GM21447 (cell line): ENCODE data around the gene DNHD1.

Experiments used
- ATAC-seq: cut with Tn5 transposase; IDR thresholded peaks from one replicate; pipeline ENCODE4 v1.9.1; 2021; ENCODE audit not compliant: unreplicated experiment

DNHD1 gene

DNA sequence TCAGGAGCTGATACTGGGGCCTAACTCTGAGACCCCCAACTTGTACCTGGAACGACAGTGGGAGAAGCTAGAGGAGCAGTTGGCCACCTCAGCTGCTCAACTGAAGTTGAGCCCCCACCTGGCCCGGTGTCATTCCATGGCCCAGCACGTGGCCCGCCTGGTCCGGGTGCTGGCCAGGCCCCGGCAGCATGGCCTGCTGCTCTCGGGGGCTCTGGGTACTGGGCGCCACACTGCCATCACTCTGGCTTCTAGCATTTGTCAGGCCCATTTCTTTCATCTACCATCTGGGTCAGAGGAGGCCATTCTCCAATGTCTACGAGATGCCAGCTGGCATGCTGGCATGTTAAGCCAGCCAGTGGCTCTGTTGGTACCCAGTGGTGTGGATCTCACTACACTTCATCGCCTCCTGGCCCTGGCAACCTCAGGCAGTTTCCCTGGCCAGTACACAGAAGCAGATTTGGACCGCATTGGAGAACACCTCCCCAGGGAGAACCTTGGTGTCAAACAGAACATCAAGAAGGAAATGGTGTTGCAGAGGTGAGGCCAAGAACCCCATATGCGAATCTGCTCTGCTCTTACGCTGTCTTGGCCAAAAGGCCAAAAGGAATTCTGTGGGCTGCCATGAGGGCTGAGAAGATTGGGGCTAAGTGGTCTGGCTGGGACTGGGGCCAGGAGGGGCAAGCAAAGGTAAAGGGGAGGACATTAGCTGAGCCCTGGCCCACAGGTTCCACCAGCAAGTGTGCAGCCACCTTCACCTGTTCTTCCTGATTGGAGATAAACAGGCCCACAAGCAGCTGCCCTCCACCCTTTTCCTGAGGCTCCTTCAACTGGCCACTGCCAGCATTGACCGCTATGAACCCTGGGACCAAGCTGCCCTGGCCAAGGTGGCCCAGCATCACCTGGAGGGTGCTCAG lies 60.9 kb downstream of the DNHD1 start:
- no peak for ATAC-seq

DNA sequence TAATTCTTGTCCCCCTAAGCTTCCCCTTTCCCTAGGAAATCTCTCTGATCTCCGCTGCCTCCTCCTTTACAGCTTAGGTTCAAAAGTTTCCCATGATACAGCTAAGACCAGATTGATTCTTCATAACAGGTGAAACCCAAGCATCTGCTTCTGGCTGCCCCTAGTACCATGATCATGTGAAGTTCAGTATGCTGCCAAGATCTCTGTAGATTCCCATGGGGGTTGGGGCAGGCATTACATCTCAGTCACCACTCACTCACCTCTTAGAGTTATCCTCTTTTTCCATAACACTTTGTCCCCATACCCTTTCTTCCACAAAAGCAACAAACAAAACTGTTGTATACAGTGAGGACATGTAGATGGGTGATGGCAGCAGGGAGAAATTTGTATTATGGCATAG lies 62.3 kb downstream of the DNHD1 start:
- ATAC-seq = no peak

GRCh38 chr11:6561288-6561687 lies 64.2 kb downstream of the DNHD1 start:
- ATAC-seq = no peak

DNA sequence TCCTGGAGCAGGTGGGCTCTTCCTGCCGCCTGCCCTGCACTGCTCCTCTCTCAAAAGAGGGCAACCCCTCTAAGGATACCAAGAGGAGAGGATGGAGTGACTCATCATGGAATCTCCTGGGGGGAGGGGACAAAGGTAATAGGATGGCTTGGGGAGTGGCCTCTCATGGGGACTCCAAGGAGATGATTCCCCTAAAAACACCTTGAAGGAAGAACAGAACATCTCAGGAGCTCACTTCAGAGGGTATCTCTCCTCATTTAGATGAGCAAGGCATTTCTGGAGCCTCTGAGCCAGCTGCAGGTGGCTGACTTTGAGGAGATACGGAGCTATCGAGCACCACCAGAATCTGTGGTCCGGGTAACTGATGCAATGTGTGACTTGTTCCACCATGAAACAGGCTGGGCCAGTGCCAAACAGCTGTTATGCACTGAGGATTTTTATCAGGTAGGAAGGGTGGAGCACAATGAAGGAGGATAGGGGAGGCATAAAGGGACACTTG lies 66.1 kb downstream of the DNHD1 start:
- no peak for ATAC-seq

DNA sequence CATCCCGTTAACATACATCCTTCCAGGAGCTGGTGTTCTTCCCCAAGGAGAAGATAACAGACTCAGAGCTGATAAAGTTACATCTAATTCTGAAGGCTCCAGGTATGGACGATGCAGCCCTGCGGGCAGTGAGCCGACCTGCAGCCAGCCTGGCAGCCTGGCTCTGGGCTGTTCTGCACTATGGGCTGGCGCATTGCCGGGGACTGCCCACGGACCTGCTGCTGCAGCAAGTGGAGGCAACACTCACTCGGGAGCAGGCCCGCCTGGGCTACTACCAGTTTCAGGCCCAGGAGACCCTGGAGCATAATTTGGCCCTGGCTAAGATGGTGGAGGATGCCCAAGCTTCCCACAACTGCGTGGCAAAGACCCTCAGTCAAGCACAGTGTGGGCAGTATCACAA lies 66.6 kb downstream of the DNHD1 start:
- ATAC-seq = no peak

- no peak for ATAC-seq
Measured at GRCh38 chr11:6565325-6565724, 68.2 kb downstream of the DNHD1 start.

DNA sequence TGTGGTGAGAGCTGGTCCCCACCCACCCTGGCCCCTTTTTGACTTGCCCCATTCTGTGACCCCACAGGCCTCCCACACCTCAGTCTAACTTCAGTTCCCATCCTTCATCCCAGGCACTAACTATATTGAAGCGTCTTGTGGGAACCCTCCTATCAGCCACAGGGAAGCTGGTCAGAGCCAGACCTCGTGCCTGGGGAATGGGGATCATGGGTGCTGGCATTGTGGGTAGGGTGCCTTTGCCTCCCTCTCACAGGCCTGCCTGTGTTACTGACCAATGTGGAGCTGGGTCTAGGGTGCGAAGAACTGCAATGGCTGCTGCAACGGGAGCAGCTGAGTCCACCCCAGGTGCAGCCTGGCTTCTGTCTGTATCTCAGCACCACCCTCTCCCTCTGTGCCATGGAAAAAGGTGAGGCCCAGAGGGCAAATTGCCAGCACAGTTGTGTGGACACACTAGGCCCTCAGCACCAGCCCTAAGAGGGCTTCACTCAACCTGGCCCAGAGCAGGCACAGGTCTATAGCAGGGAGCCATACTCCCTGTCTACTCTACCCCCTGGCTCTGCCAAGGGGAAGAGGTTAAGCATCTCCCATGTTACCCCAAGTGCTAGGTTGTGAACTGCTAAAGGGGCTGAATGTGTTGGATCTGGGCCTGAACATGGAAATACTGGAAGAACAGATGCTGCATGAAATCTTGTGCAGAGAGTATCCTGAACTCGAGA lies 69.1 kb downstream of the DNHD1 start:
- no peak for ATAC-seq

DNA sequence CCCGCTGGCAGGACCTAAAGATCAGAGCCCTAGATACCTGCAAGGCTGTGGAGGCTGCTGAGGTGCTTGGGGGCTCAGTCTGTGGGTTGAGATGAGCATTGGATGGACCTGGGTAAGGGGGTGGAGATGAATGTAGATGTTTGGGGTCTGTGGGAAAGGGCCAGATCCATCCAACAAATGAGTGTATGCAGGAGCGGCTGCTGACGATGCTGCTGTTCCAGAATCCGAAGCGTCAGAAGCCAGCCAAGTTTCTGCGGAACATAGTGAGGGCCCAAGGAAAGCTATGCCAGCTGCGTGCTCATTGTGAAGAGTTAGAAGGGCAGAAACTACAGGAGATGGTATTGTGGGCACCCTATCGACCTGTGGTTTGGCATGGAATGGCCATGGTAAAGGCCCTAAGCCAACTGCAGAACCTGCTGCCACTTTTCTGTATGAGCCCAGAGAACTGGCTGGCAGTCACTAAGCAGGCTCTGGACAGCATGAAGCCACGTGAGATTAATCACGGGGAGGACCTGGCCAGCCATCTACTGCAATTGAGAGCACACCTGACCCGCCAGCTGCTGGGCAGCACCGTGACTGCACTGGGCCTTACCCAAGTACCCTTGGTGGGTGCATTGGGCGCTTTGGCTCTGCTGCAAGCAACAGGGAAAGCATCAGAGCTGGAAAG lies 69.8 kb downstream of the DNHD1 start:
- ATAC-seq = no peak

DNA sequence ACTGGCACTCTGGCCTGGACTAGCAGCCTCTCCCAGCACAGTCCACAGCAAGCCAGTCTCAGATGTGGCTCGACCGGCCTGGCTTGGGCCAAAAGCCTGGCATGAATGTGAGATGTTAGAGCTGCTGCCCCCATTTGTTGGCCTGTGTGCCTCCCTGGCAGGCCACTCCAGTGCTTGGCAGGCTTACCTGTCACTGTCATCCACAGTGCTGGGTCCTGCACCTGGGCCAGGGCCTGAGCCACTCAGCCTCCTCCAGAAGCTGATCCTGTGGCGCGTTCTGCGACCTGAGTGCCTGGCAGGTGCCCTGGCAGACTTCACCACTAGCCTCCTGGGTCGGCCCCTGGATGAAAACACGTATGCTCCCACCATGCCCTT lies 70.3 kb downstream of the DNHD1 start:
- no peak for ATAC-seq

DNA sequence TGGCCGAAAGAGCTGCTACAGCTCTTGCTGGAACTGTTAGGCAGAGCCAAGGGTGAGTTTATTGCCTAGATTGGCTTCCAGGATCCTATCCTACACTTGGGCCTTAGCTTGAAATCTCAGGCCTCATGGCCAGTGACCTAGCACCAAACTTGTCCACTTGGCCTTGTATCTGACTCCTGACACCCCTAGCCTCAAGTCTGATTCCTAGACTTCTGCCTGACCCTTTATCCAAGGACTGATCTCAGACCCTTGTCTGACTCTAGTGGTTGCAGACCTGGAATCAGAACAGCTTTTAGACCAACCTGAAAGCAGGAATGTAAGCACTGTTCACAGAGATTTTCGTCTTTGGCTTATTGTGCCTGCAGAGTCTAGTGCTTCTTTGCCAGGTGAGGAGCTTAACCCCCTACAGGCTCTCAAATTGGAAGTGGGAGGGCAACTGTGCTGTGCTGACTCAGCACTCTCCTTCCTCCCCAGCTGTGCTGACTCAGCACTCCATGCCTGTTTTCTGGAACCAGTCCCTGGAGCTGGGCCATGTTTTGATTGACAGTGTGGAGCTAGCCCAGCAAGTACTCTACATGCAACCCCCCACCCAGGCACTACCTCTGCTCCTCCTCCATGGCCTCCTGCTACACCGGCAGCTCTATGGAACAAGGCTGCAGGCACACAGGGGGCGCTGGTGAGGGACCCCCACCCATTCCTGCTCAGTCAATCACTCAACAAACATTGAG lies 71.3 kb downstream of the DNHD1 start:
- ATAC-seq = no peak

GRCh38 chr11:6569706-6570105 lies 72.6 kb downstream of the DNHD1 start:
- no peak for ATAC-seq

DNA sequence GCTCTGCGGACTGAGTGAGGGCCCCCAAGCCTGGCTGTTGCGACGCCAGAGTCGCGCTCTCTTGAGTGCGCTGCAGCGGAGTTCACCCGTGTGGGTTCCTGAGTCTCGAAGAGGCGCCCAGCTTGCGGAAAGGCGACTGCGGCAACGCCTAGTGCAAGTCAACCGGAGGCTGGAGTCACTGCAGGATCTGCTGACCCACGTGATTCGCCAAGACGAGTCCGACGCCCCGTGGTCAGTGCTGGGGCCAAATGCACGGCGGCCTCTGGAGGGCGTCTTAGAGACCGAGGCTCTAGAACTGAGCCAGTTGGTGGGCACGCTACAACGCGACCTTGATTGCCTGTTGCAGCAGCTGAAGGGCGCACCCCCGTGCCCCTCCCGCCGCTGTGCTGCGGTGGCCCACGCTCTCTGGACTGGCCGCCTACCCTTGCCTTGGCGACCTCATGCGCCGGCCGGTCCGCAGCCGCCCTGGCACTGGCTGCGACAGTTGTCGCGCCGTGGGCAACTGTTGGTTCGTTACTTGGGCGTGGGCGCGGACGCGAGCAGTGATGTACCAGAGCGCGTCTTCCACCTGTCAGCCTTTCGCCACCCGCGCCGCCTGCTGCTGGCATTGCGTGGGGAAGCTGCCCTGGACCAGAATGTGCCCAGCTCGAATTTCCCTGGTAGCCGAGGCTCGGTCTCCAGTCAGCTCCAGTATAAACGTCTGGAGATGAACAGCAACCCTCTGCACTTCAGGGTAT lies 73.8 kb downstream of the DNHD1 start:
- no peak for ATAC-seq

DNA sequence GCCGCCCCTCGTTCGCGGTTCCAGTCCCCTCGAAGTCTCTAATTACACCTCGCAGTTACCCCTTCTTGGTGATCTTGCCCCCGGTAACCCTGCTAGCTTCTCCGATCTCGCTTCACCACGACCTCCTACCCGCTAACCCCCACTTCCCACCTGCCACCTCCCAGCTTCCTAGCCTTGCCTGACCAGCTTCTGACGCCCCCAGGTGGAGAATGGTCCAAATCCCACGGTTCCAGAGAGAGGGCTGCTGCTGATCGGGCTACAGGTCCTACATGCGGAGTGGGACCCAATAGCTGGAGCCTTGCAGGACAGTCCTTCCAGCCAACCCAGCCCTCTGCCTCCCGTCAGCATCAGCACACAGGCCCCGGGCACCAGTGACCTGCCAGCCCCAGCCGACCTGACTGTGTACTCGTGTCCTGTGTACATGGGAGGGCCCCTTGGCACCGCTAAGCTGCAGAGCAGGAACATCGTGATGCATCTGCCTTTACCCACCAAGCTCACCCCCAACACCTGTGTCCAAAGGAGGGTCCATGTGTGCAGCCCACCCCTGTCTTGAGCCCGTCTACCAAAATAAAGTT lies 74.4 kb downstream of the DNHD1 start:
- ATAC-seq = no peak

DNA sequence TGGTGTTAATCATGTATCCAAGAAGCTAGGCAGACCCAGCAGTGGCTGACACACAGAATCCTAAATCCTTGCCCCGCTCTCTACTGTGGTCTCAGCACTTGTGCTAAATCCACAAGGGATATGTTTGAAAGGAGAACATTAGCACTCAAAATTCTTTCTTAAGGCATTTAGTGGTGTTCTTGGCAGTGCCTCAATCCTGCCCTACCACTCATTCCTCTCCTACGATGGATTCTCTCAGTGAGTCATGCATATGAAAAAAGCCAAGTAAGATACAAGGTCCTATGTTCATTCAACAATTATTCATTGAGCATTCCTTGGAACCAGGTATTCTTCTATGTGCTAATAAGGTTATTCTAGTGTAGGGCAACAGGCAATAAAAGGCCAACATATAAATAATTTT lies 75.1 kb downstream of the DNHD1 start:
- no peak for ATAC-seq

- ATAC-seq = no peak
Measured at GRCh38 chr11:6574816-6575715, 78.0 kb downstream of the DNHD1 start.

GRCh38 chr11:6576471-6577373 lies 79.6 kb downstream of the DNHD1 start:
- no peak for ATAC-seq

GRCh38 chr11:6578134-6578533 lies 81.1 kb downstream of the DNHD1 start:
- ATAC-seq = no peak

GRCh38 chr11:6579681-6580080 lies 82.6 kb downstream of the DNHD1 start:
- no peak for ATAC-seq
